Measurements from ENCODE around the gene CPB2.

GRCh38 chr13:46086421-46086922 is 18.4 kb downstream of the CPB2 start:
- no peak for TF ChIP-seq KLF16 (IDR thresholded peaks at IDR 0.05)
- TF ChIP-seq CTCF (IDR thresholded peaks at IDR 0.05 in 2 of 3, conservative IDR thresholded peaks at IDR 0.05 in 1 of 3; ENCODE audit: insufficient read depth in 2 of 3, low read depth in 1 of 3, low read length in 3 of 3): no peak
- no peak for TF ChIP-seq NFYB (IDR thresholded peaks at IDR 0.05; ENCODE audit: extremely low read depth, insufficient read length)
- TF ChIP-seq RHOXF2B (CRISPR knock-in tag; conservative IDR thresholded peaks at IDR 0.05): no peak
- no peak for TF ChIP-seq CBX2 (IDR thresholded peaks at IDR 0.05; ENCODE audit: insufficient read depth, low read length, poor library complexity, severe bottlenecking)
- no peak for TF ChIP-seq PREB (CRISPR knock-in tag; IDR thresholded peaks at IDR 0.05)
- no peak for TF ChIP-seq SMARCA5 (IDR thresholded peaks at IDR 0.05)
- TF ChIP-seq FOXJ2 (tag; IDR thresholded peaks at IDR 0.05): no peak
- no peak for TF ChIP-seq PTBP1 (IDR thresholded peaks at IDR 0.05; ENCODE audit: low read depth, low read length)
- no peak for TF ChIP-seq HNRNPUL1 (IDR thresholded peaks at IDR 0.05; ENCODE audit: low read length)
- no peak for TF ChIP-seq KLF1 (tag; IDR thresholded peaks at IDR 0.05)
